HFFc6 (cell line): Measurements from ENCODE around the gene KIF13A. TPM values are rescaled to one million over a fixed set of nuclear protein-coding genes. Genes with fewer than 3 reads are reported as not detected.

Experiments
- DNase-seq: peaks from one replicate; pipeline ENCODE4 v3.0.0-alpha.2; 2018
- H3K27ac Mint-ChIP-seq: 2 replicates; pipeline ENCODE4 v1.8.0; 2020; ENCODE audit warnings: mild to moderate bottlenecking, mixed read lengths
- H3K27me3 Mint-ChIP-seq: 2 replicates; pipeline ENCODE4 v1.8.0; 2021; ENCODE audit warnings: mild to moderate bottlenecking, moderate library complexity, mixed read lengths; ENCODE audit not compliant: insufficient read depth
- H3K36me3 Mint-ChIP-seq: 2 replicates; pipeline ENCODE4 v1.8.0; 2021; ENCODE audit warnings: low read depth, mixed read lengths
- H3K4me1 Mint-ChIP-seq: 2 replicates; pipeline ENCODE4 v1.8.0; 2020; ENCODE audit warnings: low read depth, mixed read lengths
- H3K4me3 Mint-ChIP-seq: 2 replicates; pipeline ENCODE4 v1.8.0; 2020; ENCODE audit warnings: mild to moderate bottlenecking, moderate library complexity, mixed read lengths
- H3K9me3 Mint-ChIP-seq: 2 replicates; pipeline ENCODE4 v1.8.0; 2020; ENCODE audit warnings: mild to moderate bottlenecking, mixed read lengths
- CTCF ChIP-seq: fragments of 200-600 bp; sonication (generic); IDR thresholded peaks from 2 replicates; pipeline ENCODE4 v1.5.0; 2021; ENCODE audit warnings: antibody characterized with exemption, mild to moderate bottlenecking
- total RNA-seq, 6 experiments: library from RNA; stranded (reverse); fragmentation: NEBNext Ultra II Directional; extraction: Animal tissue kit (Norgen Biotek cat#: 25700); gene quantifications; 2 replicates in 1 of 6; 3 replicates in 5 of 6; pipeline ENCODE4 v1.2.3, GENCODE V29; 2021

KIF13A gene
- total RNA-seq, 6 experiments from 2014 or later: 63.7 to 72.8 (median 66.4) TPM

GRCh38 chr6:17884498-17885478 lies 102.6 kb downstream of the KIF13A start:
- peaks cover 49% of the 10 kb centered on the region for H3K4me1 Mint-ChIP-seq
- peak overlapping the region; percentile 50 for H3K4me3 Mint-ChIP-seq
- no peak for TF ChIP-seq CTCF
- peak; percentile 27 for DNase-seq
- peak overlapping the region; percentile 75 for H3K27ac Mint-ChIP-seq
- H3K36me3 Mint-ChIP-seq: peaks cover 9% of the 10 kb centered on the region; the same call in 1 of the 2 replicates
- no peaks in the 10 kb centered on the region for H3K9me3 Mint-ChIP-seq
- no peaks in the 10 kb centered on the region; the same call in 1 of the 2 replicates for H3K27me3 Mint-ChIP-seq

- H3K27me3 Mint-ChIP-seq: no peaks in the 10 kb centered on the region; the same call in 1 of the 2 replicates
- H3K4me1 Mint-ChIP-seq: peaks cover 58% of the 10 kb centered on the region
- peaks cover 9% of the 10 kb centered on the region; the same call in 1 of the 2 replicates for H3K36me3 Mint-ChIP-seq
- DNase-seq: no peak
- no peak overlapping the region for H3K4me3 Mint-ChIP-seq
- peak overlapping the region; percentile 75; the same call in 1 of the 2 replicates for H3K27ac Mint-ChIP-seq
- no peaks in the 10 kb centered on the region for H3K9me3 Mint-ChIP-seq
- TF ChIP-seq CTCF: no peak
These were observed 103.6 kb downstream of the KIF13A start for GRCh38 chr6:17883665-17884497.

GRCh38 chr6:17881085-17881858 lies 106.2 kb downstream of the KIF13A start:
- TF ChIP-seq CTCF: no peak
- H3K4me1 Mint-ChIP-seq: peaks cover 69% of the 10 kb centered on the region
- no peak overlapping the region for H3K4me3 Mint-ChIP-seq
- no peak for DNase-seq
- H3K27ac Mint-ChIP-seq: peak overlapping the region; percentile 36; the same call in 1 of the 2 replicates
- H3K27me3 Mint-ChIP-seq: no peaks in the 10 kb centered on the region
- H3K9me3 Mint-ChIP-seq: no peaks in the 10 kb centered on the region
- peaks cover 18% of the 10 kb centered on the region for H3K36me3 Mint-ChIP-seq

GRCh38 chr6:17879184-17879583 lies 108.3 kb downstream of the KIF13A start:
- Mint-ChIP-seq H3K4me3 (0 out of 2 replicates have a peak overlapping the region, but pooled peaks have one; percentile 18), H3K9me3 (no peaks in the 10 kb centered on the region), H3K27ac (peak overlapping the region; percentile 67), H3K27me3 (no peaks in the 10 kb centered on the region), H3K36me3 (peaks cover 14% of the 10 kb centered on the region), H3K4me1 (peaks cover 57% of the 10 kb centered on the region)
- DNase-seq: no peak
- TF ChIP-seq CTCF: no peak

- Mint-ChIP-seq H3K4me3 (no peak overlapping the region), H3K27ac (peak overlapping the region; percentile 67), H3K4me1 (peaks cover 53% of the 10 kb centered on the region), H3K36me3 (peaks cover 11% of the 10 kb centered on the region; the same call in 1 of the 2 replicates), H3K9me3 (no peaks in the 10 kb centered on the region), H3K27me3 (no peaks in the 10 kb centered on the region)
- TF ChIP-seq CTCF: no peak
- DNase-seq: no peak
These were observed 108.7 kb downstream of the KIF13A start for GRCh38 chr6:17878734-17879133.
